ENCODE results near the gene TMEM181. TPM values are rescaled to one million over a fixed set of nuclear protein-coding genes. Genes with fewer than 3 reads are reported as not detected.
"Not testable (repeated sequence)": the region's sequence is repeated elsewhere in the genome, so short reads cannot be mapped to it uniquely, and the experiment has no call there.

The TMEM181 gene
- total RNA-seq, 4 donors from 2014 or later = 21.6 to 31.6 (median 26.0) TPM

GRCh38 chr6:158519761-158520160, 40.1 kb upstream of the TMEM181 start:
- 56% methylated on average over 4 of the region's 4 CpGs for WGBS
- intact Hi-C loops (cut with DNase I) = loop anchor here (10.0 kb wide), 1 partner anchor 295 kb away; no protein-coding TSS in a partner anchor
- TF ChIP-seq POLR2AphosphoS5 (IDR thresholded peaks at IDR 0.05) (no peak), EP300 (IDR thresholded peaks at IDR 0.05) (no peak), POLR2A (IDR thresholded peaks at IDR 0.05; ENCODE audit: low read depth) (no peak), CTCF (IDR thresholded peaks at IDR 0.05) (no peak)
- Histone ChIP-seq H3K9me3 (no peaks in the 10 kb centered on the region), H3K4me1 (peaks cover 9 to 17% (median 13%) of the 10 kb centered on the region in 4 donors), H3K27ac (replicated peaks in 1 of 4) (no peak overlapping the region), H3K36me3 (no peaks in the 10 kb centered on the region), H3K4me3 (no peak overlapping the region), H3K27me3 (peaks cover 0 to 77% (median 16%) of the 10 kb centered on the region in 4 donors)
- DNase-seq (ENCODE audit: extremely low spot score) = no peak

- intact Hi-C loops (cut with DNase I); H3K27ac ChIP-seq (replicated peaks in 1 of 4); H3K36me3 ChIP-seq; H3K9me3 ChIP-seq; H3K4me3 ChIP-seq; DNase-seq (ENCODE audit: extremely low spot score): not testable (repeated sequence)
- 91% methylated on average over 7 of the region's 7 CpGs for WGBS
- peaks cover 0 to 84% (median 15%) of the 10 kb centered on the region in 4 donors for H3K27me3 ChIP-seq
- H3K4me1 ChIP-seq = peaks cover 9 to 16% (median 13%) of the 10 kb centered on the region in 4 donors
Observed at GRCh38 chr6:158520975-158521374, 38.9 kb upstream of the TMEM181 start.

- TF ChIP-seq CTCF (IDR thresholded peaks at IDR 0.05) = no peak
- no peak for TF ChIP-seq EP300 (IDR thresholded peaks at IDR 0.05)
- no peak for TF ChIP-seq POLR2AphosphoS5 (IDR thresholded peaks at IDR 0.05)
- no peak for TF ChIP-seq POLR2A (IDR thresholded peaks at IDR 0.05; ENCODE audit: low read depth)
- intact Hi-C loops (cut with DNase I) = no loop called here
- Histone ChIP-seq H3K27me3 (peaks cover 0 to 84% (median 9%) of the 10 kb centered on the region in 4 donors), H3K36me3 (no peaks in the 10 kb centered on the region), H3K4me1 (peaks cover 9 to 12% (median 10%) of the 10 kb centered on the region in 4 donors), H3K27ac (replicated peaks in 1 of 4) (no peak overlapping the region), H3K4me3 (no peak overlapping the region), H3K9me3 (peaks cover 0 to under 1% (median 0%) of the 10 kb centered on the region in 4 donors)
- no peak for DNase-seq (ENCODE audit: extremely low spot score)
- 86% methylated on average over 1 of the region's 1 CpG for WGBS
Observed at GRCh38 chr6:158521759-158522158, 38.1 kb upstream of the TMEM181 start.

GRCh38 chr6:158522616-158523015, 37.3 kb upstream of the TMEM181 start:
- Histone ChIP-seq H3K4me1 (peaks cover 9 to 12% (median 10%) of the 10 kb centered on the region in 4 donors), H3K9me3 (peaks cover 0 to 9% (median 4%) of the 10 kb centered on the region in 4 donors), H3K36me3 (no peaks in the 10 kb centered on the region), H3K4me3 (no peak overlapping the region), H3K27ac (replicated peaks in 1 of 4) (no peak overlapping the region), H3K27me3 (peaks cover 0 to 75% (median 5%) of the 10 kb centered on the region in 4 donors)
- 96% methylated on average over 11 of the region's 11 CpGs for WGBS
- TF ChIP-seq POLR2A (IDR thresholded peaks at IDR 0.05; ENCODE audit: low read depth) (no peak), POLR2AphosphoS5 (IDR thresholded peaks at IDR 0.05) (no peak), CTCF (IDR thresholded peaks at IDR 0.05) (no peak), EP300 (IDR thresholded peaks at IDR 0.05) (no peak)
- intact Hi-C loops (cut with DNase I) = no loop called here
- no peak for DNase-seq (ENCODE audit: extremely low spot score)

- intact Hi-C loops (cut with DNase I) = no loop called here
- TF ChIP-seq POLR2A (IDR thresholded peaks at IDR 0.05; ENCODE audit: low read depth) (no peak), POLR2AphosphoS5 (IDR thresholded peaks at IDR 0.05) (no peak), EP300 (IDR thresholded peaks at IDR 0.05) (no peak), CTCF (IDR thresholded peaks at IDR 0.05) (no peak)
- peaks cover 0 to 64% (median 2%) of the 10 kb centered on the region in 4 donors for H3K27me3 ChIP-seq
Observed at GRCh38 chr6:158524311-158524710, 35.6 kb upstream of the TMEM181 start.

GRCh38 chr6:158527858-158528257, 32.0 kb upstream of the TMEM181 start:
- 96% methylated on average over 1 of the region's 1 CpG for WGBS
- H3K9me3 ChIP-seq = peaks cover 0 to 15% (median 5%) of the 10 kb centered on the region in 4 donors
- H3K36me3 ChIP-seq; DNase-seq (ENCODE audit: extremely low spot score); H3K4me3 ChIP-seq; H3K4me1 ChIP-seq; intact Hi-C loops (cut with DNase I); H3K27ac ChIP-seq (replicated peaks in 1 of 4): not testable (repeated sequence)
- peaks cover 0 to 50% (median 2%) of the 10 kb centered on the region in 4 donors for H3K27me3 ChIP-seq

More at GRCh38 chr6:158524311-158524710, 35.6 kb upstream of the TMEM181 start:
- Histone ChIP-seq H3K4me1 (no peaks in the 10 kb centered on the region), H3K36me3 (no peaks in the 10 kb centered on the region), H3K4me3 (no peak overlapping the region), H3K9me3 (peaks cover 0 to 15% (median 5%) of the 10 kb centered on the region in 4 donors), H3K27ac (replicated peaks in 1 of 4) (no peak overlapping the region)
- DNase-seq (ENCODE audit: extremely low spot score) = no peak
- WGBS = 90% methylated on average over 15 of the region's 15 CpGs

All from esophagus muscularis mucosa (tissue), 4 donors.